Keratinocyte (primary cell): Measurements from ENCODE around the gene C7orf57. TPM values are rescaled to one million over a fixed set of nuclear protein-coding genes. Genes with fewer than 3 reads are reported as not detected.

Experiments used
- DNase-seq: peaks from one replicate; pipeline ENCODE4 v3.0.0-alpha.2; 2011; ENCODE audit warnings: low read depth, missing footprints, low spot score
- FAIRE-seq: peaks from 2 replicates; lab custom pipeline; 2011; peaks lifted over from hg19 to GRCh38; lab: Jason Lieb, UNC
- H2AFZ ChIP-seq: 2 replicates; pipeline ENCODE4 v1.6.0; 2012; ENCODE audit warnings: low read length, control low read depth, inconsistent platforms; ENCODE audit not compliant: control insufficient read depth
- H3K27ac ChIP-seq: 2 replicates; pipeline ENCODE4 v1.5.1; 2011; ENCODE audit warnings: low read length; ENCODE audit not compliant: control insufficient read depth, insufficient read depth
- H3K27me3 ChIP-seq: 3 replicates; pipeline ENCODE4 v1.6.0; 2011; ENCODE audit warnings: low read length; ENCODE audit not compliant: control insufficient read depth, insufficient read depth; ENCODE audit errors: extremely low read depth
- H3K36me3 ChIP-seq, 2 experiments: 2 replicates in 1 of 2; 3 replicates in 1 of 2; pipeline ENCODE4 v1.5.1; 2011; ENCODE audit warnings: low read length in 2 of 2, mild to moderate bottlenecking in 1 of 2; ENCODE audit not compliant: control insufficient read depth in 2 of 2, insufficient read depth in 2 of 2; ENCODE audit errors: extremely low read depth in 1 of 2
- H3K4me1 ChIP-seq: 3 replicates; pipeline ENCODE4 v1.5.1; 2011; ENCODE audit warnings: low read length; ENCODE audit not compliant: control insufficient read depth, insufficient read depth; ENCODE audit errors: extremely low read depth
- H3K4me2 ChIP-seq: 3 replicates; pipeline ENCODE4 v1.6.0; 2011; ENCODE audit warnings: low read depth, low read length; ENCODE audit not compliant: control insufficient read depth, insufficient read depth; ENCODE audit errors: extremely low read depth
- H3K4me3 ChIP-seq, 3 experiments: fragments of 200-600 bp in 1 of 3; sonication (generic) in 1 of 3; 2 replicates in 2 of 3; 3 replicates in 1 of 3; pipeline ENCODE4 v1.5.1; 2011 to 2016; ENCODE audit warnings: low read length in 3 of 3, mild to moderate bottlenecking in 3 of 3, control low read depth in 2 of 3, inconsistent platforms in 1 of 3, low read depth in 1 of 3, mixed read lengths in 1 of 3, mixed run types in 1 of 3, moderate library complexity in 1 of 3; ENCODE audit not compliant: control insufficient read depth in 2 of 3, insufficient read depth in 2 of 3; ENCODE audit errors: extremely low read depth in 1 of 3
- H3K79me2 ChIP-seq: 2 replicates; pipeline ENCODE4 v1.6.0; 2012; ENCODE audit warnings: low read length; ENCODE audit not compliant: control insufficient read depth, insufficient read depth
- H3K9ac ChIP-seq: 3 replicates; pipeline ENCODE4 v1.6.0; 2011; ENCODE audit warnings: low read length; ENCODE audit not compliant: control insufficient read depth, insufficient read depth; ENCODE audit errors: extremely low read depth
- H3K9me1 ChIP-seq: 3 replicates; pipeline ENCODE4 v1.6.0; 2011; ENCODE audit warnings: low read length; ENCODE audit not compliant: control insufficient read depth, insufficient read depth; ENCODE audit errors: extremely low read depth
- H3K9me3 ChIP-seq: 2 replicates; pipeline ENCODE4 v1.5.1; 2012; ENCODE audit warnings: low read depth, low read length; ENCODE audit not compliant: control insufficient read depth
- H4K20me1 ChIP-seq: 3 replicates; pipeline ENCODE4 v1.6.0; 2011; ENCODE audit warnings: low read length; ENCODE audit not compliant: control insufficient read depth, insufficient read depth; ENCODE audit errors: extremely low read depth
- EZH2 ChIP-seq: IDR thresholded peaks from one replicate; pipeline ENCODE4 v1.6.1; 2012; ENCODE audit warnings: inconsistent platforms, mild to moderate bottlenecking, low read length, moderate library complexity
- dilution Hi-C: fragments of 300-500 bp; cut with MboI; formaldehyde crosslinking; loops from one replicate; pipeline ENCODE4 v1.7.0; 2020; ENCODE audit warnings: low sequenced_read_pairs; ENCODE audit not compliant: extremely low pct_ligation_motif_present
- polyA plus RNA-seq, 5 experiments: library from polyadenylated mRNA; depleted of rRNA in 3 of 5; stranded (reverse) in 3 of 5; stranded (forward) in 1 of 5; unstranded in 1 of 5; fragments of >200 nt; gene quantifications; 1 replicate in 1 of 5; 2 replicates in 3 of 5; 3 replicates in 1 of 5; pipeline versions ENCODE4 v1.2.1 to v1.2.3, GENCODE V29; 2011 to 2012; ENCODE audit warnings: missing spikeins in 2 of 5, low read depth in 1 of 5, low replicate concordance in 1 of 5
- TF ChIP-seq, protein P1 (sequence below), 3 experiments: IDR thresholded peaks in 1 of 3; conservative IDR thresholded peaks in 1 of 3; optimal IDR thresholded peaks in 1 of 3; 2 replicates in 2 of 3; 3 replicates in 1 of 3; pipeline versions ENCODE3 to v1.5.1; 2011; ENCODE audit warnings: low read length in 3 of 3, mild to moderate bottlenecking in 3 of 3, moderate library complexity in 2 of 3, control low read depth in 1 of 3, inconsistent platforms in 1 of 3; ENCODE audit not compliant: insufficient read depth in 2 of 3; ENCODE audit errors: extremely low read depth in 1 of 3

C7orf57 gene
- polyA plus RNA-seq, 1 donor (not counting 4 experiments of a cell fraction or from before 2014, with no cell fraction given): 0.60 TPM

DNA sequence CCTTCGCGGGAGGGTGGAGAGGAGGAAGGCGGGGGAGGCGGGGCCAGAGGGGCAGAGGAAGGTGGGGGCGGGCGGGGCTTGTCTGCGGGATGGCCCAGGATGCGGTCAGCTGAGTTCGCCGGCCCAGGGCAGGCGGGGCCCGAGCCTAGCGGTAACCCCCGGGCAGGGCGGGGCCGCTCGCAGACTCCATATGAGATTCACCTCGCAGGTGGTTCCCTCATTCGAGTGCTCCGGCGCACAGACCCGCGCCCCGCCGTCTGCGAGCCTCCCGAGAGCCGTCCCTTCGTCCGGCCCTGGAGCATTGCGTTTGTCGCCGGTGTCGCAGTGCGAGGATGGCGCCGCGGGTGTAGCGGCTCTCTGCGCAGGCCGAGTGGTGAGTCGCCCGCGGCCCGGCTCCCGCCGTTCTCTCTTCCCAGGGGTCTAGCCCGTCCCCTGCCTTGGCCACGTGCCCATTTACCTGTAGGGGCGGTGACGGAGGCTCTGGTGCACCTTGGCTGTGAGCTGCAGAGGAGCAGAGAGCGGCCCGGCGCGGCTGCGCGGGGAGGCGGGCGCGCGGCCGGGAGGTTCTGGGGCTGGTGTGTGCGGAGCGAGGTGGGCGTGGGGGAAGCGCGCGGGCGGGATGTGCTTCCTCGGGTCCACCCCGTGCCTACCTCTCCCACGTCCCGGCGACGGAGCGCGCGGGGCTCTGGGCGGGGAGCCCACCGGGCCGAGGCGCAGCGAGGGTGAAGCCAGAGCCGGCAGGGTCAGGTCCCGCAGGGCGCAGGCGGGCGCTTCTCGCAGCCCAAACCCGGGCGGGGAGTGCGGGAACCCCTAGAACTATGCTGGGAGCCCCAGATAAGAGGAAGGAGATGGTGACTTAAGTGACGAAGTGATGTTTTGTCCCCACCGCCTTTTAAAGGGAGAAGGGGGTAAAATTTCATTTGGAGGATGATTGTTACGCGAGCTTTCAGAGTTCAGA is 54.0 kb downstream of the C7orf57 start, which contains the start of gene UPP1:
UPP1 (plus strand) TSS at position 220 of the 958 bp plus-strand sequence. CDS start 5,519 bp downstream, outside the sequence.
- H3K36me3 ChIP-seq: peaks cover 21 to 41% of the 10 kb centered on the region in 2 experiments
- peak within 1 kb of the TSS; percentile 97 for H3K27ac ChIP-seq
- dilution Hi-C loops: no loop called here
- H3K4me3 ChIP-seq: peak within 1 kb of the TSS; percentile 78 to 99 (median 92)
- TF ChIP-seq EZH2: no peak
- TF ChIP-seq, protein P1, sequence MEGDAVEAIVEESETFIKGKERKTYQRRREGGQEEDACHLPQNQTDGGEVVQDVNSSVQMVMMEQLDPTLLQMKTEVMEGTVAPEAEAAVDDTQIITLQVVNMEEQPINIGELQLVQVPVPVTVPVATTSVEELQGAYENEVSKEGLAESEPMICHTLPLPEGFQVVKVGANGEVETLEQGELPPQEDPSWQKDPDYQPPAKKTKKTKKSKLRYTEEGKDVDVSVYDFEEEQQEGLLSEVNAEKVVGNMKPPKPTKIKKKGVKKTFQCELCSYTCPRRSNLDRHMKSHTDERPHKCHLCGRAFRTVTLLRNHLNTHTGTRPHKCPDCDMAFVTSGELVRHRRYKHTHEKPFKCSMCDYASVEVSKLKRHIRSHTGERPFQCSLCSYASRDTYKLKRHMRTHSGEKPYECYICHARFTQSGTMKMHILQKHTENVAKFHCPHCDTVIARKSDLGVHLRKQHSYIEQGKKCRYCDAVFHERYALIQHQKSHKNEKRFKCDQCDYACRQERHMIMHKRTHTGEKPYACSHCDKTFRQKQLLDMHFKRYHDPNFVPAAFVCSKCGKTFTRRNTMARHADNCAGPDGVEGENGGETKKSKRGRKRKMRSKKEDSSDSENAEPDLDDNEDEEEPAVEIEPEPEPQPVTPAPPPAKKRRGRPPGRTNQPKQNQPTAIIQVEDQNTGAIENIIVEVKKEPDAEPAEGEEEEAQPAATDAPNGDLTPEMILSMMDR (optimal IDR thresholded peaks at IDR 0.05 in 1 of 3, IDR thresholded peaks at IDR 0.05 in 1 of 3, conservative IDR thresholded peaks at IDR 0.05 in 1 of 3; ENCODE audit: extremely low read depth in 1 of 3, insufficient read depth in 2 of 3, low read length in 3 of 3): no peak
- H3K4me2 ChIP-seq: peak within 1 kb of the TSS; percentile 93
- H3K9ac ChIP-seq: peak within 1 kb of the TSS; percentile 91
- H4K20me1 ChIP-seq: peaks cover 5% of the 10 kb centered on the region
- H3K4me1 ChIP-seq: peaks cover 74% of the 10 kb centered on the region
- FAIRE-seq (no peak), DNase-seq (no peak)
- no peaks in the 10 kb centered on the region for H3K27me3 ChIP-seq
- peaks cover 3% of the 10 kb centered on the region for H3K9me1 ChIP-seq
- no peaks in the 10 kb centered on the region for H3K9me3 ChIP-seq
- peaks cover 51% of the 10 kb centered on the region for H3K79me2 ChIP-seq
- peak within 1 kb of the TSS; percentile 19 for H2AFZ ChIP-seq

DNA sequence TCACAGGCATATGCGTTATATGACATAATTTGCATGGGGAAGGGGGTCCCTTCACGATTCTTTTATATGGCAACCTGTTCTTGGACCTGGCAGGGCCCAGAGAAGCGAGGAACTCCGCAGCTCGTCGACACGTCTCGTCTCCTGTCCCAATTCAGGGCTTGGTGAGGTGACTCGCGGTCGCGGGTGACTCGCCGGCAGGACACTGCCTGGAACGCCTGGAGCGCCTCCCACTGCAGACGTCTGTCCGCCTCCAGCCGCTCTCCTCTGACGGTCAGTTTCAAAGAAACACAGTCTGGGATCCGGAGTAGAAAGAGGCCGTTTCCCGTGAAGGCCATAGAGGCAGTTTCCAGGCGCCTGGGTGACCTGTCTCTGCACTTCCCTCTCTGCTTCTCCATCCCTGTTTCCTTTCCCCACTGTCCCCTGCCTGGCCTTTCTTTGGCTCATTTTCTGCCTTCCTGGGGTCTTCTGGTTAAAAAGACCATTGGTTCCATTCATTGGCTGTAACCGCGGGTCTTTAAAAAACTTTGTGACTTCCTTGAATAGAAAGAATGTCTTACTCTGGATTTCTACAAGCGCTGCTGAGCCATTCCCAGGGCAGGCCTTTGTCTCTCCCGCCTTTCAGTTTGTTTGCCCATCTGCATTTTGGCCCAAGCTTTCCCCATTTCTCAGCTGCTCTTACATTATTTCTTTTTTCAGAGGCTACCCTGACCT is 54.9 kb downstream of the C7orf57 start:
- dilution Hi-C loops: no loop called here
- Histone ChIP-seq H3K79me2 (peaks cover 58% of the 10 kb centered on the region), H4K20me1 (peaks cover 7% of the 10 kb centered on the region), H3K4me2 (peak overlapping the region; percentile 93), H3K4me1 (peaks cover 73% of the 10 kb centered on the region), H3K9ac (peak overlapping the region; percentile 91), H3K27ac (peak overlapping the region; percentile 79), H2AFZ (no peak overlapping the region), H3K27me3 (no peaks in the 10 kb centered on the region), H3K36me3 (peaks cover 23 to 50% of the 10 kb centered on the region in 2 experiments), H3K9me1 (peaks cover 3% of the 10 kb centered on the region), H3K4me3 (peak overlapping the region; percentile 78 to 99 (median 92)), H3K9me3 (no peaks in the 10 kb centered on the region)
- no peak for TF ChIP-seq EZH2
- TF ChIP-seq, protein P1 (optimal IDR thresholded peaks at IDR 0.05 in 1 of 3, IDR thresholded peaks at IDR 0.05 in 1 of 3, conservative IDR thresholded peaks at IDR 0.05 in 1 of 3; ENCODE audit: extremely low read depth in 1 of 3, insufficient read depth in 2 of 3, low read length in 3 of 3): no peak
- no peak for DNase-seq
- FAIRE-seq: no peak
